K562 (cell line): ENCODE measurements around the gene DNAJC9. TPM values are rescaled to one million over a fixed set of nuclear protein-coding genes. Genes with fewer than 3 reads are reported as not detected.

Experiments used
- polyA plus RNA-seq, 8 experiments: library from polyadenylated mRNA; depleted of rRNA in 4 of 8; stranded (reverse) in 5 of 8; unstranded in 3 of 8; fragments of >200 nt; fragmentation: Nextera tagmentation in 2 of 8; fragmentation: Illumina TruSeq in 1 of 8; extraction: Ambion mirVana in 2 of 8; extraction: Trizol in 1 of 8; gene quantifications; 2 replicates each; pipeline versions ENCODE4 v1.2.1 to v1.2.3, GENCODE V29; 2011 to 2014; ENCODE audit warnings: inconsistent platforms in 1 of 8, missing spikeins in 1 of 8
- small RNA-seq: library from RNA; depleted of rRNA; stranded (forward); fragments of <200 nt; gene quantifications from one replicate; pipeline ENCODE3, GENCODE V24; 2014
- total RNA-seq, 7 experiments: library from RNA; depleted of rRNA in 6 of 7; stranded (reverse); fragments of >200 nt in 6 of 7; fragmentation: Illumina TruSeq in 2 of 7; extraction: Trizol in 2 of 7; gene quantifications; 2 replicates each; pipeline versions ENCODE4 v1.2.1 to v1.2.3, GENCODE V29; 2011 to 2021; ENCODE audit warnings: low replicate concordance in 1 of 7

DNAJC9 gene
- total and polyA plus RNA-seq, 9 of the 15 experiments (the other 6 are each of a cell fraction or from before 2014, with no cell fraction given), result 66.7 to 133 (median 102) TPM

Small RNAs within 50 kb of the gene (small RNA-seq; reads per million reads assigned to genes)
- not detected for gene RF00019
- gene RNU6-833P, result not detected

Other genes starting within 250 kb of the DNAJC9 start
Only the 7 nearest of the 9 such genes appear.
- gene P4HA1, start 150.4 kb downstream of the DNAJC9 start, total RNA-seq (2014; rRNA removed), result 20.2 and 23.4 TPM in 2 replicates
- gene P4HA1, start 150.4 kb downstream of the DNAJC9 start, total RNA-seq (2014; rRNA removed; fragmentation: Illumina TruSeq; extraction: Trizol), result 39.5 and 41.2 TPM in 2 replicates
- gene P4HA1, start 150.4 kb downstream of the DNAJC9 start, total RNA-seq (2015; rRNA removed; fragmentation: Illumina TruSeq; extraction: Trizol), result 28.5 and 31.9 TPM in 2 replicates
- 23.9 and 27.2 TPM in 2 replicates for gene P4HA1, start 150.4 kb downstream of the DNAJC9 start, total RNA-seq (2021)
- gene P4HA1, start 150.4 kb downstream of the DNAJC9 start, polyA plus RNA-seq (2011; rRNA removed), result 149 and 177 TPM in 2 replicates
- gene P4HA1, start 150.4 kb downstream of the DNAJC9 start, polyA plus RNA-seq (2014; fragmentation: Illumina TruSeq; extraction: Trizol), result 24.6 and 30.3 TPM in 2 replicates
- gene P4HA1, start 150.4 kb downstream of the DNAJC9 start, polyA plus RNA-seq (2014; fragmentation: Nextera tagmentation; extraction: Ambion mirVana), result 10 to 100 TPM; 21.0 to 28.6 TPM
- 20.2 and 23.1 TPM in 2 replicates for gene P4HA1, start 150.4 kb downstream of the DNAJC9 start, polyA plus RNA-seq (2014; rRNA removed)
- gene NUDT13, start 136.8 kb downstream of the DNAJC9 start, total RNA-seq (2014; rRNA removed), result 3.9 and 5.6 TPM in 2 replicates
- gene NUDT13, start 136.8 kb downstream of the DNAJC9 start, total RNA-seq (2014; rRNA removed; fragmentation: Illumina TruSeq; extraction: Trizol), result 7.1 and 7.6 TPM in 2 replicates
- 3.5 and 5.6 TPM in 2 replicates for gene NUDT13, start 136.8 kb downstream of the DNAJC9 start, total RNA-seq (2015; rRNA removed; fragmentation: Illumina TruSeq; extraction: Trizol)
- gene NUDT13, start 136.8 kb downstream of the DNAJC9 start, total RNA-seq (2021), result 3.4 and 4.7 TPM in 2 replicates
- 10.5 and 11.1 TPM in 2 replicates for gene NUDT13, start 136.8 kb downstream of the DNAJC9 start, polyA plus RNA-seq (2011; rRNA removed)
- 5.0 and 5.6 TPM in 2 replicates for gene NUDT13, start 136.8 kb downstream of the DNAJC9 start, polyA plus RNA-seq (2014; fragmentation: Illumina TruSeq; extraction: Trizol)
- 1 to 10 TPM; 5.2 to 7.1 TPM for gene NUDT13, start 136.8 kb downstream of the DNAJC9 start, polyA plus RNA-seq (2014; fragmentation: Nextera tagmentation; extraction: Ambion mirVana)
- 4.7 and 10.9 TPM in 2 replicates for gene NUDT13, start 136.8 kb downstream of the DNAJC9 start, polyA plus RNA-seq (2014; rRNA removed)
- gene ECD, start 79.2 kb downstream of the DNAJC9 start, total RNA-seq (2014; rRNA removed), result 43.1 and 52.8 TPM in 2 replicates
- gene ECD, start 79.2 kb downstream of the DNAJC9 start, total RNA-seq (2014; rRNA removed; fragmentation: Illumina TruSeq; extraction: Trizol), result 51.2 and 60.1 TPM in 2 replicates
- gene ECD, start 79.2 kb downstream of the DNAJC9 start, total RNA-seq (2015; rRNA removed; fragmentation: Illumina TruSeq; extraction: Trizol), result 53.9 and 57.2 TPM in 2 replicates
- gene ECD, start 79.2 kb downstream of the DNAJC9 start, total RNA-seq (2021), result 44.9 and 48.8 TPM in 2 replicates
- gene ECD, start 79.2 kb downstream of the DNAJC9 start, polyA plus RNA-seq (2011; rRNA removed), result 63.0 and 79.9 TPM in 2 replicates
- gene ECD, start 79.2 kb downstream of the DNAJC9 start, polyA plus RNA-seq (2014; fragmentation: Illumina TruSeq; extraction: Trizol), result 51.0 and 59.4 TPM in 2 replicates
- 10 to 100 TPM; 33.5 to 75.3 TPM for gene ECD, start 79.2 kb downstream of the DNAJC9 start, polyA plus RNA-seq (2014; fragmentation: Nextera tagmentation; extraction: Ambion mirVana)
- gene ECD, start 79.2 kb downstream of the DNAJC9 start, polyA plus RNA-seq (2014; rRNA removed), result 52.6 and 53.2 TPM in 2 replicates
- 3.2 and 4.2 TPM in 2 replicates for gene FAM149B1, start 79.1 kb downstream of the DNAJC9 start, total RNA-seq (2014; rRNA removed)
- 9.5 and 10.3 TPM in 2 replicates for gene FAM149B1, start 79.1 kb downstream of the DNAJC9 start, total RNA-seq (2014; rRNA removed; fragmentation: Illumina TruSeq; extraction: Trizol)
- 8.8 and 9.2 TPM in 2 replicates for gene FAM149B1, start 79.1 kb downstream of the DNAJC9 start, total RNA-seq (2015; rRNA removed; fragmentation: Illumina TruSeq; extraction: Trizol)
- gene FAM149B1, start 79.1 kb downstream of the DNAJC9 start, total RNA-seq (2021), result 6.1 and 7.2 TPM in 2 replicates
- gene FAM149B1, start 79.1 kb downstream of the DNAJC9 start, polyA plus RNA-seq (2011; rRNA removed), result 18.5 and 21.5 TPM in 2 replicates
- 9.3 and 9.5 TPM in 2 replicates for gene FAM149B1, start 79.1 kb downstream of the DNAJC9 start, polyA plus RNA-seq (2014; fragmentation: Illumina TruSeq; extraction: Trizol)
- gene FAM149B1, start 79.1 kb downstream of the DNAJC9 start, polyA plus RNA-seq (2014; fragmentation: Nextera tagmentation; extraction: Ambion mirVana), result 10 to 100 TPM; 14.4 to 16.9 TPM
- 6.0 and 8.7 TPM in 2 replicates for gene FAM149B1, start 79.1 kb downstream of the DNAJC9 start, polyA plus RNA-seq (2014; rRNA removed)
- gene MRPS16, start 5.4 kb upstream of the DNAJC9 start, total RNA-seq (2014; rRNA removed), result 120 and 170 TPM in 2 replicates
- 177 and 186 TPM in 2 replicates for gene MRPS16, start 5.4 kb upstream of the DNAJC9 start, total RNA-seq (2014; rRNA removed; fragmentation: Illumina TruSeq; extraction: Trizol)
- 152 and 166 TPM in 2 replicates for gene MRPS16, start 5.4 kb upstream of the DNAJC9 start, total RNA-seq (2015; rRNA removed; fragmentation: Illumina TruSeq; extraction: Trizol)
- 237 and 239 TPM in 2 replicates for gene MRPS16, start 5.4 kb upstream of the DNAJC9 start, total RNA-seq (2021)
- gene MRPS16, start 5.4 kb upstream of the DNAJC9 start, polyA plus RNA-seq (2011; rRNA removed), result 159 and 168 TPM in 2 replicates
- gene MRPS16, start 5.4 kb upstream of the DNAJC9 start, polyA plus RNA-seq (2014; fragmentation: Illumina TruSeq; extraction: Trizol), result 120 and 141 TPM in 2 replicates
- 10 to 100 TPM; 65.0 to 99.7 TPM for gene MRPS16, start 5.4 kb upstream of the DNAJC9 start, polyA plus RNA-seq (2014; fragmentation: Nextera tagmentation; extraction: Ambion mirVana)
- 146 and 191 TPM in 2 replicates for gene MRPS16, start 5.4 kb upstream of the DNAJC9 start, polyA plus RNA-seq (2014; rRNA removed)
- gene CFAP70, start 111.6 kb upstream of the DNAJC9 start, total RNA-seq (2014; rRNA removed), result 0.27 and 0.45 TPM in 2 replicates
- 1.2 and 1.4 TPM in 2 replicates for gene CFAP70, start 111.6 kb upstream of the DNAJC9 start, total RNA-seq (2014; rRNA removed; fragmentation: Illumina TruSeq; extraction: Trizol)
- gene CFAP70, start 111.6 kb upstream of the DNAJC9 start, total RNA-seq (2015; rRNA removed; fragmentation: Illumina TruSeq; extraction: Trizol), result 1.4 and 1.6 TPM in 2 replicates
- 0.86 and 0.92 TPM in 2 replicates for gene CFAP70, start 111.6 kb upstream of the DNAJC9 start, total RNA-seq (2021)
- 0.82 and 2.2 TPM in 2 replicates for gene CFAP70, start 111.6 kb upstream of the DNAJC9 start, polyA plus RNA-seq (2011; rRNA removed)
- 0.76 and 1.6 TPM in 2 replicates for gene CFAP70, start 111.6 kb upstream of the DNAJC9 start, polyA plus RNA-seq (2014; fragmentation: Illumina TruSeq; extraction: Trizol)
- gene CFAP70, start 111.6 kb upstream of the DNAJC9 start, polyA plus RNA-seq (2014; fragmentation: Nextera tagmentation; extraction: Ambion mirVana), result under 1 TPM; 0.52 to 0.60 TPM
- 1.1 and 1.3 TPM in 2 replicates for gene CFAP70, start 111.6 kb upstream of the DNAJC9 start, polyA plus RNA-seq (2014; rRNA removed)
- 79.8 and 81.6 TPM in 2 replicates for gene ANXA7, start 166.8 kb upstream of the DNAJC9 start, total RNA-seq (2014; rRNA removed)
- gene ANXA7, start 166.8 kb upstream of the DNAJC9 start, total RNA-seq (2014; rRNA removed; fragmentation: Illumina TruSeq; extraction: Trizol), result 137 and 145 TPM in 2 replicates
- gene ANXA7, start 166.8 kb upstream of the DNAJC9 start, total RNA-seq (2015; rRNA removed; fragmentation: Illumina TruSeq; extraction: Trizol), result 109 and 118 TPM in 2 replicates
- 157 and 158 TPM in 2 replicates for gene ANXA7, start 166.8 kb upstream of the DNAJC9 start, total RNA-seq (2021)
- gene ANXA7, start 166.8 kb upstream of the DNAJC9 start, polyA plus RNA-seq (2011; rRNA removed), result 130 TPM in 2 replicates
- gene ANXA7, start 166.8 kb upstream of the DNAJC9 start, polyA plus RNA-seq (2014; fragmentation: Illumina TruSeq; extraction: Trizol), result 133 and 150 TPM in 2 replicates
- gene ANXA7, start 166.8 kb upstream of the DNAJC9 start, polyA plus RNA-seq (2014; fragmentation: Nextera tagmentation; extraction: Ambion mirVana), result 100 to 1,000 TPM in 1 of 2 experiments, 10 to 100 TPM in 1; 86.4 to 122 TPM
- gene ANXA7, start 166.8 kb upstream of the DNAJC9 start, polyA plus RNA-seq (2014; rRNA removed), result 97.1 and 107 TPM in 2 replicates